ENCODE measurements around the gene TPGS1.

- TF ChIP-seq EZH2 (IDR thresholded peaks at IDR 0.05; ENCODE audit: low read depth, low read length, severe bottlenecking) (no peak), RAD21 (IDR thresholded peaks at IDR 0.05 in 1 of 2, conservative IDR thresholded peaks at IDR 0.05 in 1 of 2; ENCODE audit: low read depth in 2 of 2, low read length in 2 of 2) (no peak), TCF12 (IDR thresholded peaks at IDR 0.05; ENCODE audit: low read depth, low read length) (no peak), POLR2A (IDR thresholded peaks at IDR 0.05; ENCODE audit: control extremely low read depth in 1 of 2, low read depth in 2 of 2, low read length in 2 of 2) (no peak)
Observed at GRCh38 chr19:560121-560520, 52.8 kb downstream of the TPGS1 start.
